ENCODE results near the gene UBE2D2.

UBE2D2 gene

DNA sequence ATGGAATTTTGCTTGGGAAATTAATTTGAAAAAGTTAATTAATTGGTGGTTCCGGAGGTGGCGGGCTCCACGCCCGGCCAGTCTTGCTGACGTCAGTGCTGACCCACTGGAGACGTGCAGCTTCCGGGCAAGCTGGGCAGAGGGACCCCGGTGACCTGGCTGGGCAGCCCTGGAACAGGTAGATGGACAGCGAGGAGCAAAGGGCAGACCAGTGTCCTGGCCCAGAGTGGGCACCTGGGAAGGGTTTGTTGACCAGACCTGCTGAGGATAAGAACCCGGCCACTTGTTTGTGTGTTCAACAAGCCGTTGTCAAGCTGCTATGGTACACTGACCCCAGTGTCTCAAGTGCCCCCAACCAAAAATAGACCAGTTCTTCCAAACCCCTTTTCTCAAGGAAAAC lies 104.5 kb downstream of the UBE2D2 start:
- H3K4me3 ChIP-seq (ENCODE audit: low read depth, low read length): no peak overlapping the region
- DNase-seq (ENCODE audit: low read depth): no peak
- TF ChIP-seq CTCF (IDR thresholded peaks at IDR 0.05; ENCODE audit: low read depth, low read length, missing control alignments): no peak

DNA sequence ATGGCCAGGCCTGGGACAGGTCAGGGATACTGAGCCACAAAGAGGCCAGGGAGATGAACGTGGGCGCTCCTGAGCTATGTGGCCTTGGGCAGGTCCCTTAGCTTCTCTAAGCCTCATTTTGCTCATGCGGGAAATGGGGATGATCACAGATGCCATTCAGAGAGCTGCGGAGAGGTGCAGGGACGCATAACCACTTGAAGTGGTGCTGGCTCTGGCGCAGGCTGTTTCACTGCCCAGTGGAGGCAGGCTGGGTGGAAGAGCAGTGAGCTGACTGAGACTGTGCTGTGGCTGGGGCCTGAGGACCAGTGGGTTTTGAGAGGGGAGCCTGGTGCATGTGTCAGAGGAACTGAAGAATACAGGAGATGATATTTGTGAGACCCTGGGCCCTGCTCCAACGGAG lies 105.4 kb downstream of the UBE2D2 start:
- no peak for TF ChIP-seq CTCF (IDR thresholded peaks at IDR 0.05; ENCODE audit: low read depth, low read length, missing control alignments)
- H3K4me3 ChIP-seq (ENCODE audit: low read depth, low read length): no peak overlapping the region
- DNase-seq (ENCODE audit: low read depth): no peak

DNA sequence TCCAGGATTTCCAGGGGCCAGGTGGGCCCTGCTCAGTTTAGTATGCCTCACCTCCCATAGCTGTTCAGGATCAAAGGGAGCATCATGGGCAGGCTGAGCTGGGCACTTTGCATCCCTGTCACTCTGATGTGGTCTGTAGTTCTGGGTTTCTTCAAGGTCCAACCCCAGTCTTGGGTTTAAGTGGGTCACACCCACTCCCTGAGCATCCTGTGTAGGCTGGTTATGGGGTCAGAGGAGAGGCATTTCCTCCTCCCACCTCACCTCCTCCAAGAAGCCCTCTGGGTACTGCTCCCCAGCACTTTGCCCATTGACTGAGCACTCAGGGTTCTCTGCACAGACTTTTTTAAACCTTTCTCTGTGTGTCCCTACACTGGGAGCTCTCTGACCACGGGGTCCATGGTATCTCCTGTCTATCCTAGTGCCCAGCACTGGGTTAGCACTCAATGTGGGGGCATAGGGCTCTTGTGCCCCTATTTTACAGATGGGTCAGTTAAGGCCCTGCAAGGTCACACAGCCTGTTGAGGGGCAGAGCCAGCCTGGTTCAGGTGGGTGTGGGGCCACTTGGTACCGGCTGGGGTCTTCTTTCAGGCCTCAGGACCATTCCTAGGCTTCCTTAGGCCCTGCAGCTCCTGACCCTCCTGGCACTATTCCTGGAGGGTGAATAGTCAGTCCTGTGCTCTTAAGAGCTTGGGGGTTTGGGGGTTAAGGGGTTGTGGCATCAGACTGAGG lies 106.0 kb downstream of the UBE2D2 start:
- TF ChIP-seq CTCF (IDR thresholded peaks at IDR 0.05; ENCODE audit: low read depth, low read length, missing control alignments): no peak
- DNase-seq (ENCODE audit: low read depth): no peak
- H3K4me3 ChIP-seq (ENCODE audit: low read depth, low read length): peak overlapping the region; percentile 65; the same call in 1 of the 2 replicates

GRCh38 chr5:139667730-139668063 lies 106.6 kb downstream of the UBE2D2 start:
- TF ChIP-seq CTCF (IDR thresholded peaks at IDR 0.05; ENCODE audit: low read depth, low read length, missing control alignments): no peak
- peak overlapping the region; percentile 65 for H3K4me3 ChIP-seq (ENCODE audit: low read depth, low read length)
- DNase-seq (ENCODE audit: low read depth): no peak

GRCh38 chr5:139668064-139668880 lies 107.1 kb downstream of the UBE2D2 start:
- TF ChIP-seq CTCF (IDR thresholded peaks at IDR 0.05; ENCODE audit: low read depth, low read length, missing control alignments): no peak
- no peak for DNase-seq (ENCODE audit: low read depth)
- peak overlapping the region; percentile 65 for H3K4me3 ChIP-seq (ENCODE audit: low read depth, low read length)

GRCh38 chr5:139668924-139669661 lies 108.0 kb downstream of the UBE2D2 start:
- no peak for DNase-seq (ENCODE audit: low read depth)
- no peak for TF ChIP-seq CTCF (IDR thresholded peaks at IDR 0.05; ENCODE audit: low read depth, low read length, missing control alignments)
- H3K4me3 ChIP-seq (ENCODE audit: low read depth, low read length): peak overlapping the region; percentile 65

Measured in GM12864 (cell line).